T follicular helper cell (primary cell): ENCODE data around the gene CCNDBP1.
"Not testable (repeated sequence)": the region's sequence is repeated elsewhere in the genome, so short reads cannot be mapped to it uniquely, and the experiment has no call there.

Experiments used
- DNase-seq: peaks from one replicate; pipeline ENCODE4 v3.0.0-alpha.2; 2020; ENCODE audit warnings: low read depth
- total RNA-seq, 2 experiments: gene quantifications; one replicate each; lab custom pipeline; 2026; lab: John Stamatoyannopoulos, UW

The CCNDBP1 gene
- total RNA-seq: 54.3 to 147 reads per million in 2 experiments

- DNase-seq: peak; percentile 61
Measured at GRCh38 chr15:43185157-43186002, at the start of gene CCNDBP1. Gene CCNDBP1 (plus strand): TSS chr15:43185403. CDS start chr15:43185499, 96 bp downstream.

GRCh38 chr15:43143203-43143941 is 41.8 kb upstream of the CCNDBP1 start:
- no peak for DNase-seq

- no peak for DNase-seq
Measured at GRCh38 chr15:43144512-43144911, 40.7 kb upstream of the CCNDBP1 start.

DNA sequence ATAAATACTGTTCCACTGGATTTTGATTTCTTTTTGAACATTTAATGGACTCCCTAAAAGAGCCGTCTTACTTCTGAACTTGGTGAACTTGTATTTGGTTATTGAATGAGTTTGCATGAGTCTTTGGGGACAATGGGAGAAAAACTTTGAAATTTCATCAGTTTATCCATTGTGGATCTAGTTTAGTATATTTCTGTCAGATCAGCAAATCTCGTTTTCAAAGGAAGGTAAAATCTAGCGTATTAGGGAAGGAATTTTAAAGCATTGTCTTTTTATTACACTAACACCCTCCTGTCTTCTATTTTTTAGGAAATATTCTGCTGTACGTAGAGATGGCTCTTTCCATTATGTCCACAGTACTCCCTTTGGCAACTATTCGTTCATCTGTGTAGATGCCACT is 39.0 kb upstream of the CCNDBP1 start:
- no peak for DNase-seq

- no peak for DNase-seq
Measured at GRCh38 chr15:43150191-43150929, 34.8 kb upstream of the CCNDBP1 start.

DNA sequence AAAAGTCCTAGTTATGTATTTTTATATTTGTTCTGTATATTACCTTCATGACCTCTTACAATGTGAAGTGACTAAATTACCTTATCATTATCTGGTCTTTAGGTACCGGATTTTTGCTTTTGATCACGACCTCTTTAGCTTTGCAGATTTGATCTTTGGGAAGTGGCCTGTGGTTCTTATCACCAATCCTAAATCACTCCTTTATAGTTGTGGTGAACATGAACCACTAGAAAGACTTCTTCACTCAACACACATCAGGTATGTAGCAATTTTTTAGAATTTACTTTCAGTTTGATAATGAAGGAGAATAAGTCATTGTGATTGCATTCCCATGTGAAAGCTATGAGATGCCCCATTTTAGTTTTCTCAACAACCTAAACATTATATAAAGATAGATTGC is 33.5 kb upstream of the CCNDBP1 start:
- no peak for DNase-seq

DNA sequence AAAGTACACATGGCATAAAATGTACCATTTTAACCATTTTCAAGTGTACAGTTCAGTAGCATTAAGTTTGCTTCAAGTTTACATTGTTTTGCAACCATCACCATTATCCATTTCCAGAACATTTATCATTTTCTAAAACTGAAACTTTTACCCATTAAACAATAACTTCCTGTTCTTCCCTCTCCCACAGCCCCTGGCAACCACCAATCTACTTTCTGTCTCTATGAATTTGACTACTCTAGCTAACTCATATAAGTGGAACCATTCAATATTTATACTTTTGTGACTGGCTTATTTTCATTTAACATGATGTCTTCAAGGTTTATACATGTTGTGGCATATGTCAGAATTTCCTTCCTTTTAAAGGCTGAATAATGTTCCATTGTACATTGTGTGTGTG is 31.9 kb upstream of the CCNDBP1 start:
- DNase-seq: no peak

GRCh38 chr15:43165801-43166325 is 19.3 kb upstream of the CCNDBP1 start:
- no peak for DNase-seq

DNA sequence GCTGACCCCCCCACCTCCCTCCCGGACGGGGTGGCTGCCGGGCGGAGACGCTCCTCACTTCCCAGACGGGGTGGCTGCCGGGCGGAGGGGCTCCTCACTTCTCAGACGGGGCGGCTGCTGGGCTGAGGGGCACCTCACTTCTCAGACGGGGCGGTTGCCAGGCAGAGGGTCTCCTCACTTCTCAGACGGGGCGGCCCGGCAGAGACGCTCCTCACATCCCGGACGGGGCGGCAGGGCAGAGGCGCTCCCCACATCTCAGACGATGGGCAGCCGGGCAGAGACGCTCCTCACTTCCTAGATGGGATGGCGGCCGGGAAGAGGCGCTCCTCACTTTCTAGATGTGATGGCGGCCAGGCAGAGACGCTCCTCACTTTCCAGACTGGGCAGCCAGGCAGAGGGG is 17.9 kb upstream of the CCNDBP1 start:
- DNase-seq: not testable (repeated sequence)

DNA sequence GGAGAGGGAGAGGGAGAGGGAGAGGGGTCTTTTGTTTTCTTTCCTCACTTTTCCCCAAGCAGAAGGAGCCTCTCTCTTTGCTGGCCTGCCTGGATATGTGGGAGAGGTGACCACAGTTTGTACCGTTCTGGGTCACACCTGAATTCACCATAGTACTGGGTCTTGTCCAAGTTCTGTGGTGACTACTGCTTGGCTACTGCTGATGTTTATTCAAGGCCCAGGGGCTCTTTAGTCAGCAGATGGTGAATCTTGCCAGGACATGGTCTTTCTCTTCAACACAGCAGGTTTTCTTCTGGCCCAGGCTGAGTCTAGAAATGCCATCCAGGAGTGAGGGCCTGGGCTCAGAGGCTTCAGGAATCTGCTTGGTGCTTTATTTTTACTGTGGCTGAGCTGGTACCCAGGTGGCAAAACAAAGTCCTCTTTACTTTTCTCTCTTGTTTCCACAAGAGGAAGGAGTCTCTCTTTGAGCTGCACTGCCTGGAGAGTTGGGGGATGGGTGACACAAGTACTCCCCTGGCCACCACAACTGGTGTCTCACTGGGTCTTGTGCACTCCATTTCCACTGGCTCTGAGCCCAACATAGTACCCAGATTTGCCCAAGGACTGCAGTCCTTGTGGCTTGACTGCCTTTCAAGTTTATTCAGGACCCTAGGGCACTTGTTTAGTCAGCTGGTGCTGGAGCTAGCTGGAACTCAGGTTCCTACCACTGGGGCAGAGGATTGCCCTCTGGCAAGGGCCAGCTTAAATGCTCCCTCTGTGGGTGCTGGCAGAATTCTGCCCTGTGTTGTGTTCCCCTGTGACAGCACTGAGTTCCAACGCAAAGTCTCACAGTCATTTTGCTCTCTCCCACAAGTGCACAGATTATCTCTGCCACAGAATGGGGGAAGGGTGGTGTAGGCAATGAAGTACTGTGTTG is 16.8 kb upstream of the CCNDBP1 start:
- DNase-seq: no peak

- DNase-seq: no peak
Measured at GRCh38 chr15:43169888-43170287, 15.3 kb upstream of the CCNDBP1 start.

GRCh38 chr15:43175656-43176309 is 9.4 kb upstream of the CCNDBP1 start:
- not testable (repeated sequence) for DNase-seq

- DNase-seq: not testable (repeated sequence)
Measured at GRCh38 chr15:43177147-43177546, 8.1 kb upstream of the CCNDBP1 start.

GRCh38 chr15:43183270-43183669 is 1.9 kb upstream of the CCNDBP1 start:
- DNase-seq: no peak

GRCh38 chr15:43184407-43185124 is 637 bp upstream of the CCNDBP1 start:
- DNase-seq: no peak

GRCh38 chr15:43186003-43186353 is 775 bp downstream of the CCNDBP1 start:
- no peak for DNase-seq

DNA sequence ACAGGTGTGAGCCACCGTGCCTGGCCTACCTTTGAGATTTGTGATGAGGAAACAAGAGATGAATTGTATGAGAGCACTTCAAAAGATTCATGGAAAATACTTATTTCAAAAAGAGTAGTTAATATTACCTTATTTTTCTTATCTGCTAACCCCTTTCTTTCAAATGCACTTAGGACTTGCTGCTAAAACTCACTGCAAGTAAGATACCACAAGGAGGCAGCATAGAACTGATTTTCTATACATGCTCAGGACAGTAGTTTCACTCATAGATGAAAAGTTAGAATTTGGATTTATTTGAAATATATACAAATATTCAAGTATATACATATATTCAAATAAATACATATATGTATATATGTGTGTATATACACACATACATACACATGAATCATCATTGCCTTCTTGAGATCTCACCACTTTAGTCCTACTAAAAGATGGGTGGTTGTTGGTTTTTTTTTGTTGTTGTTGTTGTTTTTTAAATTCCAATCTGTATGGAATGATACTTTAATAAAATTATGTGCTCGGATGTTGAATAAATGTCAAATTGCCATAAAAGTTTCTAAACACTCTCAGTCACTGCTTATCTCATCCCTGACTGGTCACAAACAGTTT is 2.4 kb downstream of the CCNDBP1 start:
- no peak for DNase-seq

DNA sequence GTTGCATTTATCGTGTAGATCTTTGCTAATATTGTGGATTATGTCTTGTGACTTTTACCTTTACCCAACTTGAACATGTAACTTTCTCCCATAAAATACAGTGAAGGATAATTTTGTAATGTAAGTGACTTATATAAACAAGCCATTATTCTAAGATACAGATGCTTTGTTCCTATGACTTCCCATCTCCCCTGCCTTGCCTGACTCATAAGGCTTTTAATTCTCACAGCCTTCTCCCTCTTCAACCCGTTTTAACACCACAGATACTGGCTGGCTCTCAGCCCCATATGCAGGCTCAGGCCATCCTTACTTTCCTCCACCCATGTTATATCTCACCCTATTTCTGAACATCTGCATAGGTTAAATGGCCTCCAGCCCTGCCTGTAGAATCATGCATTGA is 4.1 kb downstream of the CCNDBP1 start:
- DNase-seq: no peak

GRCh38 chr15:43190178-43190577 is 5.0 kb downstream of the CCNDBP1 start:
- DNase-seq: no peak
